ENCODE data around the gene PITRM1. TPM values are rescaled to one million over a fixed set of nuclear protein-coding genes. Genes with fewer than 3 reads are reported as not detected.

Gene PITRM1
- total RNA-seq, 2 donors from 2014 or later = 45.3 to 50.2 TPM

GRCh38 chr10:3140280-3140679 is 32.3 kb downstream of the PITRM1 start:
- H3K36me3 ChIP-seq (ENCODE audit: control insufficient read depth, insufficient read depth, low read length) = peaks cover 79% of the 10 kb centered on the region
- no peaks in the 10 kb centered on the region for H3K4me1 ChIP-seq (ENCODE audit: control insufficient read depth, insufficient read depth, low read length)
- Mint-ChIP-seq H3K27me3 (ENCODE audit: insufficient read depth) (no peaks in the 10 kb centered on the region), H3K4me1 (no peaks in the 10 kb centered on the region), H3K9me3 (no peaks in the 10 kb centered on the region), H3K36me3 (ENCODE audit: low read depth) (peaks cover 86% of the 10 kb centered on the region), H3K4me3 (no peak overlapping the region), H3K27ac (no peak overlapping the region)
- DNase-seq = no peak
- H3K9ac ChIP-seq (ENCODE audit: extremely low read depth, low read length, poor library complexity, severe bottlenecking) = no peak overlapping the region
- TF ChIP-seq CTCF (conservative IDR thresholded peaks at IDR 0.05) = no peak
- no peaks in the 10 kb centered on the region for H3K27me3 ChIP-seq (ENCODE audit: control insufficient read depth, insufficient read depth, low read length, poor library complexity, severe bottlenecking)
- no peak overlapping the region for H3K4me3 ChIP-seq (ENCODE audit: low read length)
- 95 to 98% methylated on average over 9 of the region's 9 CpGs for WGBS, 2 experiments (ENCODE audit: insufficient coverage in 1 of 2, insufficient read length in 1 of 2)
- H3K9me3 ChIP-seq (ENCODE audit: control insufficient read depth, low read length) = no peaks in the 10 kb centered on the region
- H3K27ac ChIP-seq (ENCODE audit: low read depth, low read length) = no peak overlapping the region

GRCh38 chr10:3139216-3139910 is 33.2 kb downstream of the PITRM1 start:
- Mint-ChIP-seq H3K27me3 (ENCODE audit: insufficient read depth) (no peaks in the 10 kb centered on the region), H3K4me3 (no peak overlapping the region), H3K9me3 (no peaks in the 10 kb centered on the region), H3K4me1 (no peaks in the 10 kb centered on the region), H3K36me3 (ENCODE audit: low read depth) (peaks cover 89% of the 10 kb centered on the region), H3K27ac (no peak overlapping the region)
- H3K27ac ChIP-seq (ENCODE audit: low read depth, low read length) = no peak overlapping the region
- TF ChIP-seq CTCF (conservative IDR thresholded peaks at IDR 0.05) = no peak
- H3K27me3 ChIP-seq (ENCODE audit: control insufficient read depth, insufficient read depth, low read length, poor library complexity, severe bottlenecking) = no peaks in the 10 kb centered on the region
- H3K9ac ChIP-seq (ENCODE audit: extremely low read depth, low read length, poor library complexity, severe bottlenecking) = no peak overlapping the region
- WGBS, 2 experiments (ENCODE audit: insufficient coverage in 1 of 2, insufficient read length in 1 of 2) = 91 to 96% methylated on average over 9 to 10 of the region's 10 CpGs
- H3K4me1 ChIP-seq (ENCODE audit: control insufficient read depth, insufficient read depth, low read length) = no peaks in the 10 kb centered on the region
- H3K36me3 ChIP-seq (ENCODE audit: control insufficient read depth, insufficient read depth, low read length) = peaks cover 81% of the 10 kb centered on the region
- no peak overlapping the region for H3K4me3 ChIP-seq (ENCODE audit: low read length)
- H3K9me3 ChIP-seq (ENCODE audit: control insufficient read depth, low read length) = no peaks in the 10 kb centered on the region
- no peak for DNase-seq

GRCh38 chr10:3137958-3138726 is 34.4 kb downstream of the PITRM1 start:
- H3K9ac ChIP-seq (ENCODE audit: extremely low read depth, low read length, poor library complexity, severe bottlenecking) = no peak overlapping the region
- no peak for DNase-seq
- no peak for TF ChIP-seq CTCF (conservative IDR thresholded peaks at IDR 0.05)
- Mint-ChIP-seq H3K27me3 (ENCODE audit: insufficient read depth) (no peaks in the 10 kb centered on the region), H3K36me3 (ENCODE audit: low read depth) (peaks cover 87% of the 10 kb centered on the region), H3K27ac (no peak overlapping the region), H3K4me1 (no peaks in the 10 kb centered on the region), H3K4me3 (no peak overlapping the region), H3K9me3 (no peaks in the 10 kb centered on the region)
- no peak overlapping the region for H3K4me3 ChIP-seq (ENCODE audit: low read length)
- no peak overlapping the region for H3K27ac ChIP-seq (ENCODE audit: low read depth, low read length)
- peaks cover 81% of the 10 kb centered on the region for H3K36me3 ChIP-seq (ENCODE audit: control insufficient read depth, insufficient read depth, low read length)
- H3K9me3 ChIP-seq (ENCODE audit: control insufficient read depth, low read length) = no peaks in the 10 kb centered on the region
- WGBS, 2 experiments (ENCODE audit: insufficient coverage in 1 of 2, insufficient read length in 1 of 2) = 94% methylated on average over 37 to 41 of the region's 41 CpGs
- H3K4me1 ChIP-seq (ENCODE audit: control insufficient read depth, insufficient read depth, low read length) = no peaks in the 10 kb centered on the region
- H3K27me3 ChIP-seq (ENCODE audit: control insufficient read depth, insufficient read depth, low read length, poor library complexity, severe bottlenecking) = no peaks in the 10 kb centered on the region
